Measurements from ENCODE around the gene WNT5A. TPM values are rescaled to one million over a fixed set of nuclear protein-coding genes. Genes with fewer than 3 reads are reported as not detected.

The WNT5A gene
- total and polyA plus RNA-seq, 2 donors (not counting 1 experiment from before 2014, with no cell fraction given): not detected

DNA sequence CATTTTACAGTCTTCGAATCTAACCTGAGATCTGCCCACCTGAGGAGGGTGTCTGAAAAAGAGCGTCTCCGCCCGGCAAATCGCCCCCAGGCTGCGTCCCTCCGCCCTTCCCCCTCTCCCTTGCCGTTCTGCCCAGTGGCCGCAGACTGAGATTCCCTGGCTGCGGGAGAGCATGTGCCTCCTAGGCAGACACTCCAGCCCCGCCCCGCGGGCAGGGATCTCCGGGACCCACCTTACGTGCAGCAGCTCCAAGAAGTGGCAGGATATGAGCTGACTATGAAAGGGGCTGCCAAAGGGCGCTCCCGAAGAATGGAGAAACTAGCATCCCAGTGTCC, 2.7 kb upstream of the WNT5A start:
- Histone ChIP-seq H3K27me3 (replicated peaks in 1 of 4; ENCODE audit: control extremely low read depth in 1 of 4, control insufficient read depth in 3 of 4, insufficient read depth in 4 of 4, low read length in 3 of 4) (peaks cover 0 to 56% (median 16%) of the 10 kb centered on the region in 4 experiments), H2AFZ (ENCODE audit: insufficient read depth, low read depth, low read length, poor library complexity, severe bottlenecking) (no peak overlapping the region), H3K27ac (ENCODE audit: low read length in 2 of 2) (no peak overlapping the region), H3K4me2 (replicated peaks; ENCODE audit: low read depth, low read length, poor library complexity, severe bottlenecking) (no peak overlapping the region), H4K20me1 (ENCODE audit: control insufficient read depth, insufficient read depth, low read length, poor library complexity, severe bottlenecking) (no peaks in the 10 kb centered on the region), H3K4me3 (ENCODE audit: control extremely low read depth in 1 of 5, extremely low read depth in 1 of 5, insufficient read depth in 1 of 5, low read depth in 2 of 5, low read length in 4 of 5) (no peak overlapping the region), H3K9me3 (ENCODE audit: control extremely low read depth in 1 of 3, control insufficient read depth in 2 of 3, insufficient read depth in 1 of 3, low read length in 2 of 3) (peaks cover 0 to 12% (median 0%) of the 10 kb centered on the region in 3 donors), H3K79me2 (ENCODE audit: control insufficient read depth, insufficient read depth, low read length) (no peaks in the 10 kb centered on the region), H3K36me3 (replicated peaks in 1 of 2; ENCODE audit: control extremely low read depth in 1 of 2, control insufficient read depth in 1 of 2, extremely low read depth in 1 of 2, insufficient read depth in 2 of 2, low read length in 1 of 2) (no peaks in the 10 kb centered on the region), H3K9ac (ENCODE audit: low read length) (no peak overlapping the region), H3K4me1 (ENCODE audit: control insufficient read depth in 2 of 2, insufficient read depth in 2 of 2, low read length in 2 of 2) (peaks cover 15 to 21% of the 10 kb centered on the region in 2 donors)
- ChIA-PET POLR2A (no interaction called here), CTCF (no interaction called here)
- TF ChIP-seq EZH2 (IDR thresholded peaks at IDR 0.05; ENCODE audit: borderline replicate concordance, insufficient read depth, low read depth, low read length, poor library complexity, severe bottlenecking): no peak
- TF ChIP-seq, protein P1, sequence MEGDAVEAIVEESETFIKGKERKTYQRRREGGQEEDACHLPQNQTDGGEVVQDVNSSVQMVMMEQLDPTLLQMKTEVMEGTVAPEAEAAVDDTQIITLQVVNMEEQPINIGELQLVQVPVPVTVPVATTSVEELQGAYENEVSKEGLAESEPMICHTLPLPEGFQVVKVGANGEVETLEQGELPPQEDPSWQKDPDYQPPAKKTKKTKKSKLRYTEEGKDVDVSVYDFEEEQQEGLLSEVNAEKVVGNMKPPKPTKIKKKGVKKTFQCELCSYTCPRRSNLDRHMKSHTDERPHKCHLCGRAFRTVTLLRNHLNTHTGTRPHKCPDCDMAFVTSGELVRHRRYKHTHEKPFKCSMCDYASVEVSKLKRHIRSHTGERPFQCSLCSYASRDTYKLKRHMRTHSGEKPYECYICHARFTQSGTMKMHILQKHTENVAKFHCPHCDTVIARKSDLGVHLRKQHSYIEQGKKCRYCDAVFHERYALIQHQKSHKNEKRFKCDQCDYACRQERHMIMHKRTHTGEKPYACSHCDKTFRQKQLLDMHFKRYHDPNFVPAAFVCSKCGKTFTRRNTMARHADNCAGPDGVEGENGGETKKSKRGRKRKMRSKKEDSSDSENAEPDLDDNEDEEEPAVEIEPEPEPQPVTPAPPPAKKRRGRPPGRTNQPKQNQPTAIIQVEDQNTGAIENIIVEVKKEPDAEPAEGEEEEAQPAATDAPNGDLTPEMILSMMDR (IDR thresholded peaks at IDR 0.05): no peak
- intact Hi-C loops (cut with micrococcal nuclease): no loop called here
- H3K4me3 Mint-ChIP-seq: peak overlapping the region; percentile 47
- 11% methylated on average over 17 of the region's 17 CpGs for WGBS (ENCODE audit: insufficient coverage)
- no peak for DNase-seq
- peaks cover 69% of the 10 kb centered on the region for H3K27me3 Mint-ChIP-seq
- H3K4me1 Mint-ChIP-seq: peaks cover 28% of the 10 kb centered on the region
- H3K9me3 Mint-ChIP-seq (ENCODE audit: insufficient read depth): no peaks in the 10 kb centered on the region
- no peak for ATAC-seq (ENCODE audit: low read depth)
- H3K27ac Mint-ChIP-seq: no peak overlapping the region

DNA sequence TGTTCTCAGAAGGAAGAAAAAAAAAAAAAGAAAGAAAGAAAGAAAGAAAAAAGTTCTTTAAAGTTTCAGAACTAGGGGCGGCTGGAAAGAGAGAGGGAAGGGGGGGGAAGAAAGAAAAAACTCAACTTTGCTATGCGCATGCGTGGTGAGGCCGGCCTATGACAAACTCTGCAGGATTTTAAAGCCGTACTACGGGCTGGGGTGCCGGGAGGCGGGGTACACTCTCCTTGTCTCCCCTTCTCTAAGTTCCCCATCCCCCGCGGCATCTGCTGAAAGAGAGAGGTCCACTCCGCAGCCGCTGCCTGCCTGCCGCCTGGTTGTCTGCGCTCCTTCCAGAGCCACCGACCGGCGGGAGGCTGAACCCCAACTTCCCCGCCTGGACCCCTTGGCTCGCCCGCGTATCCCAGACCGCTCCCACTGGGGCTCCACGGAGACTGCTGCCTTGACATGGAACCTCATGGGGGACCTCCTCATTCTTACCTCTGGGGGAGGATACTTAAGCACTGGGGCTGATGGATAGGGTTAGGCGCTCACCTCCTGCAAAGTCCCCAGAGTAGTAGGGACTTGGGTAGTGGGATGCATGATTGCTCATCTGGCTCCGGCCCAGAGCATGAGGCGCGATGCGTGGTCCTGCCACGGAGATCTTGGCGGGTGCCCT, 1.4 kb upstream of the WNT5A start:
- 4% methylated on average over 30 of the region's 30 CpGs for WGBS (ENCODE audit: insufficient coverage)
- Histone ChIP-seq H3K4me3 (ENCODE audit: control extremely low read depth in 1 of 5, extremely low read depth in 1 of 5, insufficient read depth in 1 of 5, low read depth in 2 of 5, low read length in 4 of 5) (peak overlapping the region in 1 of 5 experiments; percentile 25), H3K4me1 (ENCODE audit: control insufficient read depth in 2 of 2, insufficient read depth in 2 of 2, low read length in 2 of 2) (peaks cover 22% of the 10 kb centered on the region in 2 donors), H2AFZ (ENCODE audit: insufficient read depth, low read depth, low read length, poor library complexity, severe bottlenecking) (no peak overlapping the region), H3K79me2 (ENCODE audit: control insufficient read depth, insufficient read depth, low read length) (no peaks in the 10 kb centered on the region), H3K9me3 (ENCODE audit: control extremely low read depth in 1 of 3, control insufficient read depth in 2 of 3, insufficient read depth in 1 of 3, low read length in 2 of 3) (peaks cover 0 to 19% (median 0%) of the 10 kb centered on the region in 3 donors), H3K9ac (ENCODE audit: low read length) (no peak overlapping the region), H4K20me1 (ENCODE audit: control insufficient read depth, insufficient read depth, low read length, poor library complexity, severe bottlenecking) (no peaks in the 10 kb centered on the region), H3K27ac (ENCODE audit: low read length in 2 of 2) (no peak overlapping the region), H3K36me3 (replicated peaks in 1 of 2; ENCODE audit: control extremely low read depth in 1 of 2, control insufficient read depth in 1 of 2, extremely low read depth in 1 of 2, insufficient read depth in 2 of 2, low read length in 1 of 2) (no peaks in the 10 kb centered on the region), H3K4me2 (replicated peaks; ENCODE audit: low read depth, low read length, poor library complexity, severe bottlenecking) (peak overlapping the region; percentile 62), H3K27me3 (replicated peaks in 1 of 4; ENCODE audit: control extremely low read depth in 1 of 4, control insufficient read depth in 3 of 4, insufficient read depth in 4 of 4, low read length in 3 of 4) (peaks cover 0 to 68% (median 21%) of the 10 kb centered on the region in 4 experiments)
- H3K4me1 Mint-ChIP-seq: peaks cover 30% of the 10 kb centered on the region
- ATAC-seq (ENCODE audit: low read depth) (no peak), DNase-seq (peak; percentile 24)
- intact Hi-C loops (cut with micrococcal nuclease): no loop called here
- no peak overlapping the region for H3K27ac Mint-ChIP-seq
- TF ChIP-seq, protein P1 (IDR thresholded peaks at IDR 0.05): no peak
- TF ChIP-seq EZH2 (IDR thresholded peaks at IDR 0.05; ENCODE audit: borderline replicate concordance, insufficient read depth, low read depth, low read length, poor library complexity, severe bottlenecking): no peak
- ChIA-PET CTCF (no interaction called here), POLR2A (no interaction called here)
- H3K9me3 Mint-ChIP-seq (ENCODE audit: insufficient read depth): no peaks in the 10 kb centered on the region
- peak overlapping the region; percentile 71 for H3K4me3 Mint-ChIP-seq
- peaks cover 77% of the 10 kb centered on the region for H3K27me3 Mint-ChIP-seq
